Measurements from ENCODE around the gene DOCK9.

DNA sequence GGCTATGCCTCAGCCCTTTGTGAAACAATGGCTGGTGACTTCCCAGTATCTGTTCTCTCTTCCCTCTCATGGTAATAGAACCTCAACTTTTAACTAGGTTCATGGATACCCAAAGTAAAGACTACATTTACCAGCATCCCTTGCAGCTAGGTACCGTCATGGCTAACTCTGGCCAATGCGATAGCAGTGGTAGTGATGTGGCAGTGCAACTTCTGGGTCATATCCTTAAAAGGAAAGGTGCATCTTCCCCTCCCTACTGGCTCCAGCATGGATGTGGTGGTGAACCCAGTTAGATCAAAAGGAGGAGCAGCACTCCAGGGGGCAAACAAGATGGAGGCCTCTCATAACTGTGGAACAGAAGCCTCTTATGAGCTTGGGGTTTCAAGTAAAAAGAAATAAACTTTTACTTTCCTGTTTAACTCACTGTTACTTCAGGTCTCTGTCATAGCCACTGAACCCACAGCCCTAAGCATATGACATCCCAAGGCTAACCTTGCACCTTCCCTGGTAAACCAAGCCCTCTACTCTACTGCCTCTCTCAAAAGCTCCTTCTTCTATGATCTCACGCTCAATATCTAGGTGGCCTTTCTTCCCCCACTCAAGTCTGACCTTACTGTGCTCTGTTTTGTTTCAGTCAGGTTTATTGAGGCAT lies 104.4 kb downstream of the DOCK9 start:
- TF ChIP-seq TAF1 (IDR thresholded peaks at IDR 0.05; ENCODE audit: low read depth, low read length) (no peak), POLR2A (IDR thresholded peaks at IDR 0.05; ENCODE audit: low read depth, low read length) (no peak), POLR2AphosphoS5 (IDR thresholded peaks at IDR 0.05; ENCODE audit: low read depth, low read length) (no peak)
